NCI-H524 (cell line): ENCODE results near the gene SCGB1C2.
"Not testable (repeated sequence)": the region's sequence is repeated elsewhere in the genome, so short reads cannot be mapped to it uniquely, and the experiment has no call there.

ENCODE experiments used
- DNase-seq, 2 experiments: peaks; one replicate each; lab custom pipeline; 2025; lab: John Stamatoyannopoulos, UW

Gene SCGB1C2

GRCh38 chr17:149231-149630, 11.9 kb downstream of the SCGB1C2 start:
- DNase-seq = no peak

GRCh38 chr17:149897-150584, 12.7 kb downstream of the SCGB1C2 start:
- no peak for DNase-seq

GRCh38 chr17:151004-151403, 13.6 kb downstream of the SCGB1C2 start:
- DNase-seq = no peak

- DNase-seq = no peak
These were observed 14.8 kb downstream of the SCGB1C2 start for GRCh38 chr17:151886-152859.

GRCh38 chr17:152860-153420, 15.6 kb downstream of the SCGB1C2 start:
- peak in 1 of 2 experiments; percentile 19 for DNase-seq

- DNase-seq = no peak
These were observed 16.5 kb downstream of the SCGB1C2 start for GRCh38 chr17:153851-154250.

GRCh38 chr17:155576-155975, 18.2 kb downstream of the SCGB1C2 start:
- DNase-seq = no peak

- DNase-seq = no peak
These were observed 18.8 kb downstream of the SCGB1C2 start for GRCh38 chr17:156094-156621.

- no peak for DNase-seq
These were observed 19.6 kb downstream of the SCGB1C2 start for GRCh38 chr17:156946-157345.

- DNase-seq = no peak
These were observed 20.5 kb downstream of the SCGB1C2 start for GRCh38 chr17:157901-158300.

- DNase-seq = no peak
These were observed 21.0 kb downstream of the SCGB1C2 start for GRCh38 chr17:158379-158778.

GRCh38 chr17:159609-160008, 22.2 kb downstream of the SCGB1C2 start:
- DNase-seq = no peak

GRCh38 chr17:160336-160735, 23.0 kb downstream of the SCGB1C2 start:
- DNase-seq = no peak

GRCh38 chr17:161481-161880, 24.1 kb downstream of the SCGB1C2 start:
- DNase-seq = no peak

GRCh38 chr17:162689-163088, 25.3 kb downstream of the SCGB1C2 start:
- DNase-seq = no peak

GRCh38 chr17:163514-164098, 26.2 kb downstream of the SCGB1C2 start:
- no peak for DNase-seq

- peak; percentile 21 to 64 for DNase-seq
These were observed 27.2 kb downstream of the SCGB1C2 start for GRCh38 chr17:164303-165235.

GRCh38 chr17:165939-166338, 28.6 kb downstream of the SCGB1C2 start:
- no peak for DNase-seq

- DNase-seq = not testable (repeated sequence)
These were observed 31.2 kb downstream of the SCGB1C2 start for GRCh38 chr17:168614-169013.

- DNase-seq = no peak
These were observed 32.8 kb downstream of the SCGB1C2 start for GRCh38 chr17:170130-170670.

- no peak for DNase-seq
These were observed 34.5 kb downstream of the SCGB1C2 start for GRCh38 chr17:171871-172270.
